Activated T-cell treated with anti-CD3 and anti-CD28 coated beads for 24 hours (primary cell): ENCODE data around the gene BACH2.
A peak's percentile ranks its signal among the peaks of the same experiment; 100 is the strongest.
"Not testable (repeated sequence)": the region's sequence is repeated elsewhere in the genome, so short reads cannot be mapped to it uniquely, and the experiment has no call there.

Experiments used
- DNase-seq: peaks from one replicate; pipeline ENCODE4 v3.0.0-alpha.2; 2020; ENCODE audit warnings: low read depth

BACH2 gene

GRCh38 chr6:90296341-90297114, at the start of gene BACH2:
Gene BACH2, minus strand, starts transcription at chr6:90296843. Its CDS starts 287,999 bp downstream, at chr6:90008844.
- DNase-seq: peak; percentile 93

GRCh38 chr6:90343576-90343975, 46.9 kb upstream of the BACH2 start:
- DNase-seq: no peak

- DNase-seq: no peak
These were observed 41.8 kb upstream of the BACH2 start for GRCh38 chr6:90338409-90338808.

- DNase-seq: no peak
These were observed 39.8 kb upstream of the BACH2 start for GRCh38 chr6:90336388-90336947.

- DNase-seq: no peak
These were observed 37.3 kb upstream of the BACH2 start for GRCh38 chr6:90333928-90334327.

- not testable (repeated sequence) for DNase-seq
These were observed 36.4 kb upstream of the BACH2 start for GRCh38 chr6:90332978-90333543.

- DNase-seq: no peak
These were observed 32.9 kb upstream of the BACH2 start for GRCh38 chr6:90329386-90330077.

GRCh38 chr6:90328004-90328403, 31.4 kb upstream of the BACH2 start:
- no peak for DNase-seq

- peak; percentile 11 for DNase-seq
These were observed 29.9 kb upstream of the BACH2 start for GRCh38 chr6:90326404-90327057.

- no peak for DNase-seq
These were observed 27.1 kb upstream of the BACH2 start for GRCh38 chr6:90323706-90324105.

- no peak for DNase-seq
These were observed 26.4 kb upstream of the BACH2 start for GRCh38 chr6:90322976-90323474.

GRCh38 chr6:90319979-90320685, 23.5 kb upstream of the BACH2 start:
- DNase-seq: peak; percentile 30

- no peak for DNase-seq
These were observed 22.4 kb upstream of the BACH2 start for GRCh38 chr6:90319044-90319443.

GRCh38 chr6:90315986-90316385, 19.3 kb upstream of the BACH2 start:
- no peak for DNase-seq

- DNase-seq: no peak
These were observed 18.8 kb upstream of the BACH2 start for GRCh38 chr6:90315354-90315950.

GRCh38 chr6:90314514-90314913, 17.9 kb upstream of the BACH2 start:
- DNase-seq: no peak

- no peak for DNase-seq
These were observed 14.9 kb upstream of the BACH2 start for GRCh38 chr6:90311569-90311968.

GRCh38 chr6:90305800-90306448, 9.3 kb upstream of the BACH2 start:
- no peak for DNase-seq

GRCh38 chr6:90304308-90304707, 7.7 kb upstream of the BACH2 start:
- no peak for DNase-seq

GRCh38 chr6:90303039-90303438, 6.4 kb upstream of the BACH2 start:
- no peak for DNase-seq

- no peak for DNase-seq
These were observed 5.7 kb upstream of the BACH2 start for GRCh38 chr6:90302320-90302719.
